Measurements from ENCODE around the gene USP44.

DNA sequence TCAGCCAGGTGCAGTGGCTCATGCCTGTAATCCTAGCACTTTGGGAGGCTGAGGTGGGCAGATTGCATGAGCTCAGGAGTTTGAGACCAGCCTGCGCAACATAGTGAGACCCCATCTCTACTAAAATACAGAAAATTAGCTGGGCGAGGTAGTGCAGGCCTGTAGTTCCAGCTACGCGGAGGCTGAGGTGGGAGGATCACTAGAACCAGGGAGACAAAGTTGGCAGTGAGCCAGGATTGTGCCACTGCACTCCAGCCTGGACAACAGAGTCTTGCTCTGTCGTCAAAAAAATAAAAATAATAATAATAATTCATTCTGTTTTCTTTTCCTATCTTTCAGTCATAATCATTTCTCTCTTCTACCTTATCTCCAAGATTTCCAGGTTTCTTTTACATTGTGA, 48.6 kb upstream of the USP44 start:
- TF ChIP-seq, protein P1, sequence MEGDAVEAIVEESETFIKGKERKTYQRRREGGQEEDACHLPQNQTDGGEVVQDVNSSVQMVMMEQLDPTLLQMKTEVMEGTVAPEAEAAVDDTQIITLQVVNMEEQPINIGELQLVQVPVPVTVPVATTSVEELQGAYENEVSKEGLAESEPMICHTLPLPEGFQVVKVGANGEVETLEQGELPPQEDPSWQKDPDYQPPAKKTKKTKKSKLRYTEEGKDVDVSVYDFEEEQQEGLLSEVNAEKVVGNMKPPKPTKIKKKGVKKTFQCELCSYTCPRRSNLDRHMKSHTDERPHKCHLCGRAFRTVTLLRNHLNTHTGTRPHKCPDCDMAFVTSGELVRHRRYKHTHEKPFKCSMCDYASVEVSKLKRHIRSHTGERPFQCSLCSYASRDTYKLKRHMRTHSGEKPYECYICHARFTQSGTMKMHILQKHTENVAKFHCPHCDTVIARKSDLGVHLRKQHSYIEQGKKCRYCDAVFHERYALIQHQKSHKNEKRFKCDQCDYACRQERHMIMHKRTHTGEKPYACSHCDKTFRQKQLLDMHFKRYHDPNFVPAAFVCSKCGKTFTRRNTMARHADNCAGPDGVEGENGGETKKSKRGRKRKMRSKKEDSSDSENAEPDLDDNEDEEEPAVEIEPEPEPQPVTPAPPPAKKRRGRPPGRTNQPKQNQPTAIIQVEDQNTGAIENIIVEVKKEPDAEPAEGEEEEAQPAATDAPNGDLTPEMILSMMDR (IDR thresholded peaks at IDR 0.05), result no peak
- no peak for TF ChIP-seq POLR2A (IDR thresholded peaks at IDR 0.05)
